Pancreas (tissue), 10 donors: ENCODE data around the gene C21orf58. TPM values are rescaled to one million over a fixed set of nuclear protein-coding genes. Genes with fewer than 3 reads are reported as not detected.

Source experiments
- ATAC-seq, 4 donors: fragments of 200-7000 bp; cut with Tn5 transposase; one replicate each; pipeline versions ENCODE4 v1.8.0 to v1.9.1; 2020; ENCODE audit warnings: mild to moderate bottlenecking in 4 of 4, moderate library complexity in 4 of 4
- DNase-seq, 6 donors: peaks; one replicate each; pipeline ENCODE4 v3.0.0-alpha.2; 2020
- FAIRE-seq: peaks from 2 replicates; lab custom pipeline; 2012; peaks lifted over from hg19 to GRCh38; lab: Jason Lieb, UNC
- H3K27ac ChIP-seq, 4 donors: fragments of 200-600 bp; sonication (generic); 1 replicate in 3 of 4; 2 replicates in 1 of 4; pipeline versions ENCODE4 v1.5.0 to v1.8.0; 2020
- H3K27me3 ChIP-seq, 4 donors: fragments of 200-600 bp; one replicate each; pipeline ENCODE4 v1.8.0; 2021
- H3K36me3 ChIP-seq, 3 donors: fragments of 200-600 bp; sonication (generic) in 1 of 3; one replicate each; pipeline versions ENCODE4 v1.5.0 to v1.8.0; 2020 to 2021
- H3K4me1 ChIP-seq, 3 donors: fragments of 200-600 bp; one replicate each; pipeline ENCODE4 v1.8.0; 2021
- H3K4me3 ChIP-seq, 4 donors: fragments of 200-600 bp; sonication (generic) in 2 of 4; one replicate each; pipeline versions ENCODE4 v1.5.0 to v1.8.0; 2020 to 2021
- H3K9me3 ChIP-seq, 4 donors: fragments of 200-600 bp; one replicate each; pipeline ENCODE4 v1.8.0; 2021
- CTCF ChIP-seq, 4 donors: fragments of 200-600 bp; sonication (generic) in 3 of 4; IDR thresholded peaks; one replicate each; pipeline versions ENCODE4 v1.5.0 to v1.8.0; 2021; ENCODE audit warnings: antibody characterized with exemption in 4 of 4
- WGBS, 2 donors: extraction: QIAGEN DNeasy Blood & Tissue Kit; methylation state at CpG; one replicate each; pipeline ENCODE4 v1.1.7; 2013; 5-methylcytosine and 5-hydroxymethylcytosine counted together
- intact Hi-C, 3 donors: fragments of 100-400 bp; cut with DNase I; formaldehyde crosslinking; loops; one replicate each; pipeline versions ENCODE4 v1.11.1 to v1.14.2; 2022
- polyA plus RNA-seq, 2 donors: library from polyadenylated mRNA; stranded (reverse); fragments of 200-250 nt; gene quantifications; one replicate each; pipeline ENCODE4 v1.2.3, GENCODE V29; 2013
- total RNA-seq, 6 donors: library from RNA; stranded (reverse); fragmentation: NEBNext Ultra II Directional in 4 of 6; extraction: Animal tissue kit (Norgen Biotek cat#: 25700) in 4 of 6; gene quantifications; one replicate each; pipeline versions ENCODE4 v1.2.1 to v1.2.4, GENCODE V29; 2021 to 2023
- donor health status: healthy with polysubstance abuse.
- donor health status: DM: no; HTN: no; CAD: no; lungs with moderate emphysema.
- donor health status: DM: no; HTN: no; CAD: no.
- donor health status: control.
- donor health status: control.
- donor health status: Bipolar disorder and iron deficiency.
- donor health status: DM: yes; HTN: yes; CAD: no.
- donor health status: DM: no; HTN: no; CAD: no.
- donor health status: DM: no; HTN: no; CAD: no.
- donor health status: DM: yes; HTN: yes; CAD: no.

The C21orf58 gene
- total and polyA plus RNA-seq, 8 donors: 0.88 to 13.1 (median 2.7) TPM

GRCh38 chr21:46326110-46326703 lies 2.5 kb upstream of the C21orf58 start:
- DNase-seq: no peak
- no peak for FAIRE-seq
- H3K36me3 ChIP-seq: no peaks in the 10 kb centered on the region
- intact Hi-C loops: no loop called here
- ATAC-seq: no peak
- TF ChIP-seq CTCF (IDR thresholded peaks at IDR 0.05): no peak
- no peaks in the 10 kb centered on the region for H3K27me3 ChIP-seq
- H3K4me3 ChIP-seq: no peak overlapping the region
- no peak overlapping the region for H3K27ac ChIP-seq
- no peaks in the 10 kb centered on the region for H3K9me3 ChIP-seq
- WGBS, 2 donors: 87 to 90% methylated on average over 15 of the region's 15 CpGs
- H3K4me1 ChIP-seq: peaks cover 5 to 10% (median 10%) of the 10 kb centered on the region in 3 donors

DNA sequence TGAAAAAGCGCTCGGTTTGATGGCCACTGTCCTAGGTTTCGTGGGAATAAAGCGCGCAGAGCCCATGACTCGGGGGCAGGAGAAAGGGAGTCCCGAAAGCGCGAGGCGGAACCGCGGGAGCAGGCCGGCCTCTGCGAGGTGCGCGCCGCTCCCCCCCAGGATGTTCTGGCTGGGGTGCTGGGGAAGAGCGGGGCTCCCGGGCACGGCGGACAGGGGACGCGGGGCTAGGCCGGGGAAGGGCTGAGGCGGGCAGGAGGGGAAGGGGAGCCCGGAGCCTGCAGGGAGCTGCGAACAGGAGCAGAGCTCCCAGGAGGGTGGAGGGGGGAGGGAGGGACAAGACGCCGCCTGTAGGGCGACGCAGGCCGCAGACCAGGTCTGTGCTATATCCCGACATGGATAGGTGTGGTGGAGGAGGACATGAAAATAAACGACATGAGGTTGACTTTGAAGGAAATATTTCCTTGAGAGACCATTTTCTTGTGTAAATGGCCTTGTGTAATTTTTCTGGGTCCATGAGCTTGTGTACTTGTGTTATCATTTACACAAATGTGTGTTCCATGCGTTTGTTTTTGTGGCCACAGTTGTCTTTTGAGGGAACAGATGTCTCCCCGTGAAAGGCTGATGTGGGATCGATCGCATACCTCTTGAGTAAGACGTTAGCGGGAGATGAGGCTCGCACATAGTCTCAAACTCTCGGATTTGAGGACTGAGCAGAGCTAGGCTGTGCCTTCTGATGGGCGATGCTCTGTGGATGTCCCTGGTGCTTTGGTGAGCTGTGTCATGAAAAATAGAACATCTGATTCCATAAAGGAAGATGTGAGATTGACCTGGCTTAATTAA lies 1.6 kb upstream of the C21orf58 start:
- WGBS, 2 donors: 9 to 12% methylated on average over 40 to 43 of the region's 43 CpGs
- DNase-seq (peak; percentile 27 to 82 (median 58)), FAIRE-seq (no peak), ATAC-seq (peak; percentile 22 to 36 (median 30))
- Histone ChIP-seq H3K27ac (peak overlapping the region; percentile 41 to 98 (median 65)), H3K36me3 (no peaks in the 10 kb centered on the region), H3K4me1 (peaks cover 5 to 10% (median 10%) of the 10 kb centered on the region in 3 donors), H3K27me3 (no peaks in the 10 kb centered on the region), H3K4me3 (peak overlapping the region; percentile 84 to 99 (median 91)), H3K9me3 (no peaks in the 10 kb centered on the region)
- TF ChIP-seq CTCF (IDR thresholded peaks at IDR 0.05): no peak
- intact Hi-C loops: no loop called here

- Histone ChIP-seq H3K4me1 (peaks cover 5 to 10% (median 10%) of the 10 kb centered on the region in 3 donors), H3K36me3 (no peaks in the 10 kb centered on the region), H3K9me3 (no peaks in the 10 kb centered on the region), H3K27ac (peak overlapping the region; percentile 87 to 98 (median 91)), H3K4me3 (peak overlapping the region; percentile 84 to 99 (median 91)), H3K27me3 (no peaks in the 10 kb centered on the region)
- TF ChIP-seq CTCF (IDR thresholded peaks at IDR 0.05): no peak
- peak; percentile 83 to 92 (median 89) for ATAC-seq
- peak; percentile 82 to 96 (median 90) for DNase-seq
- WGBS, 2 donors: 1% methylated on average over 61 to 98 of the region's 98 CpGs
- FAIRE-seq: no peak
- intact Hi-C loops: no loop called here
Observed at GRCh38 chr21:46324390-46325072, 861 bp upstream of the C21orf58 start.

DNA sequence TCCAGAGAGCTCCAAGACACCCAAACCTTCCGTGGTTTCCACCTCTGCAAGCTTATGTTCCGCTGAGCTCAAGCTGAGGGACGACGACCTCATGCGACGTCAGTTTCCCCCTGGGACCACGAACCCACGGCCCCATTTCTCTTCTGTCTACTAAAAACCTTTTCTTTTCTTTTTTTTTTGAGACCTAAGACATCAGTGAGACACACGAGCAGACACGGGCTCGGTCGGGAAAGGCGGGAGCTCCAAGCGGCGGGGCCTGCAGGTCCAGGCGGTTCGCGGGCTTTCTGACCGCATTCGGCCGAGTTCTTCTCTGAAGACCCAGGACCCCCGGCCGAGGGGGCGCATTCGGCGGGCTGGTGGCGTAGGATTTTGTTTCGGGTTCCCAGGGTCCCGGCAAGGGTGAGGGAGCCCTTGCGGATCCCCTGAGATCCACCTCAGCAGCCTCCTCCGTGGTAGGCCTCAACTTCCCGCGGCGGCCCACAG lies 402 bp downstream of the C21orf58 start:
- FAIRE-seq: no peak
- ATAC-seq: peak in 2 of 4 donors; percentile 0 to 2
- H3K9me3 ChIP-seq: no peaks in the 10 kb centered on the region
- no peak overlapping the region for H3K27ac ChIP-seq
- H3K4me3 ChIP-seq: peak overlapping the region; percentile 75 to 99 (median 91)
- DNase-seq: no peak
- H3K4me1 ChIP-seq: peaks cover 5 to 10% (median 10%) of the 10 kb centered on the region in 3 donors
- WGBS, 2 donors: 0 to 1% methylated on average over 34 of the region's 34 CpGs
- no peak for TF ChIP-seq CTCF (IDR thresholded peaks at IDR 0.05)
- intact Hi-C loops: no loop called here
- no peaks in the 10 kb centered on the region for H3K27me3 ChIP-seq
- no peaks in the 10 kb centered on the region for H3K36me3 ChIP-seq
